ENCODE data around the gene NUP62CL. TPM values are rescaled to one million over a fixed set of nuclear protein-coding genes. Genes with fewer than 3 reads are reported as not detected.
A peak's percentile ranks its signal among the peaks of the same experiment; 100 is the strongest.

The NUP62CL gene
- polyA plus RNA-seq, 2 of the 4 experiments (the other 2 are of a cell fraction), result 15.8 to 37.6 TPM

DNA sequence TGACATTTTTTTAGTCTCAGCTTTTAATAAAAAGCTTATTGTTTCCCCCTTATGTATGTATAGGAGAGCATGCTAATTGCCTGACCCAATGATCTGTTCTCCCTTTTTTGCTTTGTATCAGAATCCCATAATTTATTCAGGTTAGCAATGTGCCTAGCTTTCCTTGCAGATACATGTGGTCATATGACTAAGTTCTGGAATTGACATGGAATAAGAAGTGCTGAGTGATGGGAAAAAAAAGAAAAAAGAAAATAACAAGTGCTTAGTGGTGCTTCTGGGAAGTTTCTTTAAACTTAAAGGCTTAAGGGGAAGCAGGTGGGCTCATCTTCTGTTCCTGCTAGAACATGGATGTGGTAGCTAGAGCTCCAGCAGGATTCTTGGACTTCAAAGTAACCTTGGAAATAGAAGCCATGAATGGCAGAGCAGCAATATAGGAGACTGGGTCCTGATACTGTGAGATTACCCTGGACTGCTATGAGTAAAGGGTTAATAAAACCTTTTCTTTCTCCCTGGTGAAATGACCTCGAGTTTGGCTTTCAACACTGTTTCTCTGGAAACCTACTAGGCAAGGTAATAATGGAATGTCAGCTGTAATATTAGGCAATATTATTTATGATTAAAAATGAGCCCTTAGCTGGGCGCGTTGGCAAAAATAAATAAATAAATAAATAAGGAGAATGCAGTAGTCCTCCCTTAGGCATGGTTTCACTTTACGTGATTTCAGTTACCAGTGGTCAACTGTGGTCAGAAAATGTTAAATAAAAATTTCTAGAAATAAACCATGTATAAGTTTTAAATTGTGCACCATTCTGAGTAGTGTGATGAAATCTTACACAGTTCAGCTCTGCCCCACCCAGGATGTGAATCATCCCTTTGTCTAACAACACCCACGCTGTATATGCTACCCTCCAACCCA lies 70.9 kb downstream of the NUP62CL start:
- H3K4me2 ChIP-seq, result peak overlapping the region; percentile 69
- TF ChIP-seq POLR2A (IDR thresholded peaks at IDR 0.05; ENCODE audit: low read length), result no peak
- TF ChIP-seq REST (IDR thresholded peaks at IDR 0.05), result no peak
- TF ChIP-seq HEYL (CRISPR knock-in tag; IDR thresholded peaks at IDR 0.05), result no peak
- TF ChIP-seq MAFK (IDR thresholded peaks at IDR 0.05; ENCODE audit: partially characterized antibody), result peak; percentile 76
- TF ChIP-seq RNF2 (IDR thresholded peaks at IDR 0.05; ENCODE audit: borderline replicate concordance, low read depth), result no peak
- TF ChIP-seq ZFP36 (IDR thresholded peaks at IDR 0.05; ENCODE audit: borderline replicate concordance, partially characterized antibody), result no peak
- peak; percentile 80 to 89 for TF ChIP-seq CEBPB (IDR thresholded peaks at IDR 0.05)
- TF ChIP-seq RCOR1 (IDR thresholded peaks at IDR 0.05; ENCODE audit: low read depth, low read length), result no peak
- TF ChIP-seq, protein P1, sequence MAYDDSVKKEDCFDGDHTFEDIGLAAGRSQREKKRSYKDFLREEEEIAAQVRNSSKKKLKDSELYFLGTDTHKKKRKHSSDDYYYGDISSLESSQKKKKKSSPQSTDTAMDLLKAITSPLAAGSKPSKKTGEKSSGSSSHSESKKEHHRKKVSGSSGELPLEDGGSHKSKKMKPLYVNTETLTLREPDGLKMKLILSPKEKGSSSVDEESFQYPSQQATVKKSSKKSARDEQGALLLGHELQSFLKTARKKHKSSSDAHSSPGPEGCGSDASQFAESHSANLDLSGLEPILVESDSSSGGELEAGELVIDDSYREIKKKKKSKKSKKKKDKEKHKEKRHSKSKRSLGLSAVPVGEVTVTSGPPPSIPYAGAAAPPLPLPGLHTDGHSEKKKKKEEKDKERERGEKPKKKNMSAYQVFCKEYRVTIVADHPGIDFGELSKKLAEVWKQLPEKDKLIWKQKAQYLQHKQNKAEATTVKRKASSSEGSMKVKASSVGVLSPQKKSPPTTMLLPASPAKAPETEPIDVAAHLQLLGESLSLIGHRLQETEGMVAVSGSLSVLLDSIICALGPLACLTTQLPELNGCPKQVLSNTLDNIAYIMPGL (CRISPR knock-in tag; IDR thresholded peaks at IDR 0.05; ENCODE audit: borderline replicate concordance), result no peak
- TF ChIP-seq RFX5 (IDR thresholded peaks at IDR 0.05), result no peak
- peak; percentile 79 for TF ChIP-seq JUNB (IDR thresholded peaks at IDR 0.05)
- TF ChIP-seq, protein P2, sequence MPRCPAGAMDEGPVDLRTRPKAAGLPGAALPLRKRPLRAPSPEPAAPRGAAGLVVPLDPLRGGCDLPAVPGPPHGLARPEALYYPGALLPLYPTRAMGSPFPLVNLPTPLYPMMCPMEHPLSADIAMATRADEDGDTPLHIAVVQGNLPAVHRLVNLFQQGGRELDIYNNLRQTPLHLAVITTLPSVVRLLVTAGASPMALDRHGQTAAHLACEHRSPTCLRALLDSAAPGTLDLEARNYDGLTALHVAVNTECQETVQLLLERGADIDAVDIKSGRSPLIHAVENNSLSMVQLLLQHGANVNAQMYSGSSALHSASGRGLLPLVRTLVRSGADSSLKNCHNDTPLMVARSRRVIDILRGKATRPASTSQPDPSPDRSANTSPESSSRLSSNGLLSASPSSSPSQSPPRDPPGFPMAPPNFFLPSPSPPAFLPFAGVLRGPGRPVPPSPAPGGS (IDR thresholded peaks at IDR 0.05), result peak; percentile 38; the same call in 1 of the 3 replicates
- TF ChIP-seq JUN (IDR thresholded peaks at IDR 0.05), result peak; percentile 68 to 70; a peak in 3 of 5 replicates
- TF ChIP-seq MAZ (IDR thresholded peaks at IDR 0.05; ENCODE audit: borderline replicate concordance, low read depth, low read length), result no peak
- TF ChIP-seq EHF (CRISPR knock-in tag; IDR thresholded peaks at IDR 0.05), result no peak
- peak; percentile 29 to 72; a peak in 3 of 5 replicates for TF ChIP-seq EP300 (IDR thresholded peaks at IDR 0.05)
- TF ChIP-seq RARB (CRISPR knock-in tag; IDR thresholded peaks at IDR 0.05), result no peak
- 0 out of 2 replicates have a peak, but pooled peaks have one; percentile 4 for TF ChIP-seq ZC3H11A (IDR thresholded peaks at IDR 0.05)
- TF ChIP-seq FOXS1 (CRISPR knock-in tag; IDR thresholded peaks at IDR 0.05), result no peak
- TF ChIP-seq FOSL2 (IDR thresholded peaks at IDR 0.05), result peak; percentile 78
- TF ChIP-seq FOSL2 (CRISPR knock-in tag; IDR thresholded peaks at IDR 0.05), result peak; percentile 80
- peak; percentile 40; the same call in 1 of the 2 replicates for TF ChIP-seq MAX (IDR thresholded peaks at IDR 0.05)
- DNase-seq (ENCODE audit: low read depth in 1 of 2, low spot score in 1 of 2), result peak; percentile 26 to 89
- peak overlapping the region; percentile 25; the same call in 1 of the 3 replicates for H3K4me3 ChIP-seq
- POLR2A ChIA-PET, result no interaction called here
- CTCF ChIA-PET, result interaction anchor here (1.4 to 1.8 kb wide), 3 partner anchors 20 to 241 kb away, joined by 3 to 5 read pairs (median 4); no protein-coding TSS in a partner anchor
- ATAC-seq, result peak; percentile 96 to 98
- H3K4me1 ChIP-seq, result peaks cover 30% of the 10 kb centered on the region
- H3K9me3 ChIP-seq, result no peaks in the 10 kb centered on the region
- peak; percentile 98 for FAIRE-seq
- under 1% methylated on average over 5 of the region's 5 CpGs for WGBS (ENCODE audit: missing lambda C conversion rate)
- peak overlapping the region; percentile 92 to 95 for H3K27ac ChIP-seq
